Germinal center (tissue), 1 donor: ENCODE results near the gene WFS1.

Experiments used
- DNase-seq: peaks from one replicate; pipeline ENCODE4 v3.0.0; 2012; ENCODE audit warnings: mixed read lengths, low spot score

Gene WFS1

DNA sequence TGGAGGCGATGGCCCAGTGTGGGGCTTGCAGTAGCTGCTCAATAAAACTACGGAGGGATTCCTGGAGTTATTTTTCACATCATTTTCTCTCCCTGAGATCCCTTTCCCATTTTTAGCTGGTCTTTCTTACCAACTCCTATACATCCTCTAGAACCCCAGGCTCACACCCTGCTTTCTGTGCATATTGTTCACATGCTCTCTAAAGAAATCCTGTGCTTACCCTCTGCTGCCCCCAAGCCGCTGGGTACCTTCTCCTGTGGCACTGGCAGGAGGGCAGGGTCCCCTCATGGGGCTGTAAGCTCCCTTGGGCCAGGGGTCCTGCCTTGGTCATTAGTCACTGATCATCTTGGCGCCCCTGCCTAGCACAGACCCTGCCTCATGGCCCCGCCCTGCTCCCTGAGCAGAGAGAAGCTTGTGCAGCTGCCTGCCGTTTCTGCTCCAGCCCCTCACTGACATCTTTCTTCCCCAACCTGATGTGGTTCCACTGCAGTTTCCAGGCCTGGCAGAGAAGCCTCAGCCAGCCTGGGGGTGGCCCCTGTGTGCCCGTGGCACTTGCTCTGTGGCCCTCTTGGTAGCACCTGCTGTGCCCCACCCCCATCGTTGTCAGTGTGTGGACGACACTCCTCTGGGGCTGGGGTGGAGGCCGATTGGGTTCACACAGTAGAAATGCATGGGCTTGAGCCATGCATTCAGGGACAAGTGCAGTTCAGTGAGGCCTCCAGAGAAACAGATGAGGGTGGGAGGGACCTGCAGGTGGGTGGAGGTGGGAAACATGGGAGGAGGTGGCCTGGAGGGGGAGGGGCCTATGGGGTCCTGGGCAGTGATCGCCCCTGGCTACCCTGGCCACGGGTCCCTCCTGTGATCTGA, 69.5 kb downstream of the WFS1 start:
- no peak for DNase-seq

DNA sequence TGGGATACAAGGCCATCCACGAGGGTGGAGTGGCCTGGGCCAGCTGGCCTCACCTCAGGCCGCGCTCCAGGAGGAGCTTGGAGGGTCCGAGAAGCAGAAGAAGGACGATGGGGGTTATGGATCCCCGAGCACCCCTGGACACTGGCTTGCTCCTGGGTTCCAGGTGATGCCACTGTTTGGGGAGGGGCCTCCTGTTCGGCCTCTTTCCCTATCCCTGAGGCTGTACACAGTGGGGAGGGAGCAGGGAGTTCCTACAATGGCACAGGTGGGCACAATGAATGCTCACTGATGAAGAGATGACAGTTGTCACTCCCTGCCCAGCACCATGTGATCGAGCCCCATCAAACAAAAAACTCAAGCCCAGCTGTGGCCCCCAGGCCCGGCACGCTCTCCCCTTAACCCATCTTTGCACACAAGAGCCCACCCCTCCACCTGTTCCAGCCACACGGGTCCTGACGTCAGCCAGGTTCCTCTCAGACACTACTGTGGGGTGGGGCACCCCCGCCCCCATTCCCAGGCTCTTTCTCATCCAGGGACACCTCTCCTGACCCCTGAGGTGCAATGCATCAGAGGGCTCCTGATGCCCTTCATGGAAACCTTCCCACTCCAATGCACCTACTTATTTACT, 70.3 kb downstream of the WFS1 start:
- no peak for DNase-seq

- no peak for DNase-seq
Measured at GRCh38 chr4:6340446-6341015, 70.9 kb downstream of the WFS1 start.

GRCh38 chr4:6341696-6342095, 72.0 kb downstream of the WFS1 start:
- no peak for DNase-seq

DNA sequence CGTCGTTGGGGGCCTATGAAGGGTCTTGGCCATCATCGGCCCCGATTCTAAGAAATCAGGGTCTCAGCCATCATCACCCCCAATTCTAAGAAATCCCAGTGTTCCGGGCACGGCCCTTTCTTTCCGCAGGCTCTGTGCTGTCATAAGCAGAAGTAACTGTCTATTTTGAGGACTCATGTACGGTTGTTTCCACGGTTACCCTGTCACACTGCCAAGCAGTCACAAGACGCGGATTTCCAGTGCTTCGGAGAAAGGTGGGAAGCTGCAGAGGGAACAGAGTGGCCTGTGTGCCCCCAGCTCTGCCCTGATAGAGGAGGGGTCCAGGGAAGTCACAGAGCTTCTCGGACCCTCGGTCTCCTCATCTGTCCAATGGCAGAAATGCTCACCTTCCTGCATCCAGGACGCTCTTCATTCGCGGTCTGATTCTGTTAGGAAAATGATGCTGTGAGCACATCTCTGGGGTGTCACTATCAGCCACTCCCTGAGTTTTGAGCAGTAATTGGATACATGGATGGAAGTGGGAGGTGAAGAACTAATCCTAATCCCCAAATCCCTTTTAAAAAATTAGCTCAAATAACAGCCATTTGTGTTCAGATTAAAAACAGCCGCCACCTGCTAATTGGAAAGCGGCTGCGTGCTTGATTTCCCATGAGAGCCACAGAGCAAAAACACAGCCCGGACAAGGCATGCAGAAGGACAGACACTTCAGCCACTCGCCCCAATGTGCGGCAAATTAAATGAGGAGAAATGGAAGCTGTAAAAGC, 73.1 kb downstream of the WFS1 start:
- no peak for DNase-seq

DNA sequence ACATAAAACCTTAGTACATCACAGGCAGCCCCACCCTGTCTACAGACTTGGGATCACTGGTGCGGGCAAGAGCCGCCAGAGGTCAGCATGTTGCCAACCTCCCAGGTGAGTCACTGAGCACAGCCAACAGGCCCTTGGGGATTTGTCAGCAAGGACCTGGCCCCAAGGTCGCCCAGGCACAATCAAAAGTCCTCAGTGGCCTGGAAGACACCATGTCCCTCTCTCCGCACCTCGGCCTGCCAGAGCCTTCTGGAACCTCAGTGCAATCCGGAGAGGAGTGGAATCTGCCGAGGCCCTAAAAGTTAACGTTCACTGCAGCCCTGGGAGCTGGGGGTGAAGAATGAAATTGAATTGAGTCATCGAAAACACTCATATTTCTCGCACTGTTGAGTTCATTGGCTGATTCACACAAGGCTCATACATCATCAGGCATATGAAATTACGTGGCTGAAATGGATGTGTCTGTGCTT, 74.3 kb downstream of the WFS1 start:
- no peak for DNase-seq

DNA sequence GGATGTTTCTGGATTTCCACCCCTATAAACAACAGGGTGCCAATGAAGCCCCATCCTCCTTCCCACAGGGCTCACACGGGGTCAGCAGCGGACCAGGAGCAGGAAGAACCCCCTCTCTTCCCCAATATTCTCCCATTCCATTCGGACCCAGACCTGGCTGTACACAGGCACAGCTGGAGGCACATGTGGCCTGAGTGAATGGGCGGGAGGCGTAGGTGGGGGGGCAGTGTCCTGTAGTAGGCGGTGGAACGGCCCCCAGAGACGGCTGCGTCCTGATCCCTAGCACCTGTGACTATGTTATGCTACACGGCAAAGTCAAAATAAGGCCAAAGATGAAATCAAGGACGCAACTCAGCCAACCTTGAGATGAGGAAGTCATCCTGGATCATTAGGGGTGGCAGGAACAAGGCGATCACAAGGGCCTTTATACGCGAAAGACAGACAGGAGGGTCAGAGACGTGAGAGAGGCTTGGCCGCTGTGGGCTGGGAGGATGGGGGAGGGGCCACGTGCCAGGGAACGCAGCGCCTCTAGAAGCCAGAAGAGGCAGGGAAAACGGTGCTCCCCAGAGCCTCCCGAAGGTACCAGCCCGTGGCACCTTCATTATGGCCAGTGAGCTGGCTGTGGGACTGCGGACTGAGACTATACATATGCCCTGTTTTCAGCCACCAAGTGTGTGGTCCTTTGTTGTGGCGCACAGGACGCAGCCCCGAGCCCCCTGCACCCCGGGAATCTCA, 75.6 kb downstream of the WFS1 start:
- no peak for DNase-seq

DNA sequence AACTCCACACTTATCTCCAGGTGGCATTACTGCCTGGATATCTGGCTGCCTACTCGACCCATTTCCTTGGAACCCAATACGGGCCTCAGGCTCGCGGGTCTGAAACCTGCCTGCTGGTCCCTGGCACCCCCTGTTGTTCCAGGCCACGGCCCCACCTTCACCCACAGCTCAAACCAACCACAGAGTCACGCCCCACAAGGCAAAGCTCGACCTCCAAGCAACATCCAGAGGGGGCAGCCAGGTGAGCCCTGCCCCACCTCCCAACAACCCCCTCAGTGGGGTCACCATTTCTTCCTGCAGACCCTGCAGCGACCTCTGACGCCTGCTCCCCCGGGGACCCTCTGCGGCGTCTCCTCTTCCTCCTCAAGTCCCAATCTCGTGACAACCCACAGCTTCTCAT, 76.2 kb downstream of the WFS1 start:
- no peak for DNase-seq

DNA sequence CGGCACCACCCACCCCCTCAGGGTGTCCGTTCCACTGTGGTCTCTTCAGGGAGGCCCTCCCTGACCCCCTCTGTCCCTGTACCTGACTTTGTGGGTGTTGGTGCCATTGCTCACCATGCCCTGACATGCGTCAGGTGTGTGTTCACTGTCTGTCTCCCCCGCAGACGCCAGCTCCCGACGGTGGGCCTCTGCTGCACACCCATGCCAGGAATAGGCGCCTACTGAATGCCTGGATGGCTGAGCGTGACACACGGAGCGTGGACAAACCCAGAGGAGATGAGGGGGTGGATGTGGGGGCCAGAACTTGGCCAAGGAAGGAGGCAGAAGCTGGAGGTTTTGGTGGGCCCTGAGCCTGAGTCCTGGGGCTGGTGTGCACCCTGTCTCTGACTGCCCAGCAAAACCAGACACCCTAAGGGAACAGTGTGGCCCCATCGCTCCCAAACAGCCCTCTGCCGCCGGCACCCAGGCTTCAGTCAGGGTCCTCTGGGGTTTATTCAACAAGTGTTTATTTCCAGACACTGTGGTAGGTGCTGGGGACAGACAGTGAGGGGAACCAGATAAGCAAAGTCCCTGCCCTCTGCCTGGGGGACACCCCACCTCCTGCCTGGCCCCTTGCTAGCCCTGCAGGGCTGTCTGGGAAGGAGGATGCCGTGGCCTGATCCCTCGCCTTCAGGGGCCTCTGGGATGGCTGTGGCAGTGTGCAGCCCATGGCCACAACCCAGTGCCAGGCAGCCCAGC, 76.9 kb downstream of the WFS1 start:
- no peak for DNase-seq

GRCh38 chr4:6347511-6348045, 77.9 kb downstream of the WFS1 start:
- DNase-seq: no peak

GRCh38 chr4:6348408-6348807, 78.8 kb downstream of the WFS1 start:
- no peak for DNase-seq

GRCh38 chr4:6349896-6350603, 80.4 kb downstream of the WFS1 start:
- no peak for DNase-seq

DNA sequence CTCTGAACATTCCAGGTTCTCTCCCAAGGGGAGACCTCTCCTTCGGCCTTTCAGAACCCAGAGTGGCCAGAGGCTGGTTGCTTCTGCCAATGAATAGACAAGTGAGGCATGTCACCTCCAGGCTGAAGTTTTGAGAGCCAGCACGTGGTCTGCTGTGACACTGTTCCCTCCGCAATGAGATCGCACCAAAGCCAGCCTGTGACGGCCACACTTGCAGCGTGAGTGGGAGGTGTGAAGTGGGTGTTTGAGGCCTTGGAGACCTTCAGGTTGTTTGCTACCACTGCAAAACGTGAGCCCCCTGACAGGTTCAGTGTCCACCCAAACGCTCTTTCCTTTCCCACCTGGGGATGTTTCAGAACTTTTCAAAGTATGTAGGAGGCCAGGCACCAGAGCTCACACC, 81.0 kb downstream of the WFS1 start:
- no peak for DNase-seq

- no peak for DNase-seq
Measured at GRCh38 chr4:6351246-6352000, 81.8 kb downstream of the WFS1 start.

GRCh38 chr4:6352031-6352692, 82.5 kb downstream of the WFS1 start:
- DNase-seq: no peak
